PC-3 (cell line): ENCODE results near the gene CNIH1. TPM values are rescaled to one million over a fixed set of nuclear protein-coding genes. Genes with fewer than 3 reads are reported as not detected.

Source experiments
- ATAC-seq: fragments of 200-7000 bp; cut with Tn5 transposase; 2 replicates; pipeline ENCODE4 v1.9.1; 2020; ENCODE audit warnings: mild to moderate bottlenecking, moderate library complexity
- BruUV-seq: library from RNA; stranded (reverse); fragments of 400-500 nt; replicated peaks from 2 replicates; lab custom pipeline; 2021; lab: Mats Ljungman, UMichigan
- CTCF ChIA-PET: fragments of 300-600 bp; sonication (Branson Sonifier 250); formaldehyde crosslinking; loops from one replicate; lab custom pipeline; 2022; ENCODE audit warnings: antibody characterized with exemption; lab: Charles Lee
- POLR2A ChIA-PET: fragments of 300-600 bp; sonication (Branson Sonifier 250); formaldehyde crosslinking; loops from one replicate; lab custom pipeline; 2022; ENCODE audit warnings: antibody characterized with exemption; ENCODE audit not compliant: unreplicated experiment; lab: Charles Lee
- DNase-seq: peaks from one replicate; pipeline ENCODE4 v3.0.0-alpha.2; 2015
- H2AFZ ChIP-seq: fragments of 300-600 bp; sonication (generic); 2 replicates; pipeline ENCODE4 v1.6.0; 2016; ENCODE audit warnings: antibody characterized with exemption, low read length
- H3F3A ChIP-seq: fragments of 300-600 bp; sonication (generic); one replicate; pipeline ENCODE4 v1.6.0; 2017; ENCODE audit warnings: antibody characterized with exemption, low read length, control low read depth, mild to moderate bottlenecking; ENCODE audit not compliant: unreplicated experiment
- H3K27ac ChIP-seq: fragments of 300-600 bp; sonication (generic); 2 replicates; pipeline ENCODE4 v1.5.1; 2016; ENCODE audit warnings: mild to moderate bottlenecking, low read length
- H3K27me3 ChIP-seq: fragments of 300-600 bp; sonication (generic); 2 replicates; pipeline ENCODE4 v1.6.1; 2016; ENCODE audit warnings: low read length, mixed read lengths
- H3K36me3 ChIP-seq: fragments of 300-600 bp; sonication (generic); 2 replicates; pipeline ENCODE4 v1.6.1; 2016; ENCODE audit warnings: low read depth, mixed run types, low read length, mixed read lengths
- H3K4me1 ChIP-seq: fragments of 300-600 bp; sonication (generic); 2 replicates; pipeline ENCODE4 v1.5.1; 2016; ENCODE audit warnings: low read length; ENCODE audit not compliant: insufficient read depth
- H3K4me2 ChIP-seq: fragments of 300-600 bp; sonication (generic); 2 replicates; pipeline ENCODE4 v1.6.0; 2016; ENCODE audit warnings: low read length
- H3K4me3 ChIP-seq: fragments of 300-600 bp; sonication (generic); 2 replicates; pipeline ENCODE4 v1.5.1; 2016; ENCODE audit warnings: mild to moderate bottlenecking, low read length, mixed read lengths
- H3K79me2 ChIP-seq: fragments of 300-600 bp; sonication (generic); 2 replicates; pipeline ENCODE4 v1.6.1; 2017; ENCODE audit warnings: low read length, mixed read lengths
- H3K9ac ChIP-seq: fragments of 300-600 bp; sonication (generic); 2 replicates; pipeline ENCODE4 v1.6.0; 2016; ENCODE audit warnings: mild to moderate bottlenecking, low read length
- H3K9me2 ChIP-seq: fragments of 300-600 bp; sonication (generic); replicated peaks from 2 replicates; pipeline ENCODE4 v1.6.1; 2016; ENCODE audit warnings: mixed run types, low read length, mixed read lengths
- H3K9me3 ChIP-seq: fragments of 300-600 bp; sonication (generic); 2 replicates; pipeline ENCODE4 v1.6.1; 2016; ENCODE audit warnings: low read length, mixed read lengths
- H4K20me1 ChIP-seq: fragments of 300-600 bp; sonication (generic); 2 replicates; pipeline ENCODE4 v1.6.1; 2016; ENCODE audit warnings: low read length, mixed read lengths
- CTCF ChIP-seq: fragments of 300-600 bp; sonication (generic); conservative IDR thresholded peaks from 2 replicates; pipeline ENCODE4 v1.5.1; 2017; ENCODE audit warnings: antibody characterized with exemption, low read depth, mild to moderate bottlenecking, low read length
- EZH2 ChIP-seq: fragments of 300-600 bp; sonication (generic); IDR thresholded peaks from one replicate; pipeline ENCODE4 v1.6.1; 2017; ENCODE audit warnings: antibody characterized with exemption, mild to moderate bottlenecking, low read length; ENCODE audit not compliant: unreplicated experiment
- EZH2phosphoT487 ChIP-seq: fragments of 300-600 bp; sonication (generic); IDR thresholded peaks from 2 replicates; pipeline ENCODE4 v1.6.1; 2018; ENCODE audit warnings: mild to moderate bottlenecking, antibody characterized with exemption, low read length, borderline replicate concordance
- intact Hi-C: fragments of 100-400 bp; cut with micrococcal nuclease; formaldehyde crosslinking; loops from 2 replicates; pipeline ENCODE4 v1.9.0; 2023
- total RNA-seq: library from RNA; depleted of rRNA; stranded (reverse); fragments of >200 nt; gene quantifications from 2 replicates; pipeline ENCODE4 v1.2.3, GENCODE V29; 2014

The CNIH1 gene
- total RNA-seq, 1 experiment from 2014 or later, result 194 TPM

- no peaks in the 10 kb centered on the region for H3K9me3 ChIP-seq
- no peak overlapping the region for H3K4me3 ChIP-seq
- DNase-seq (no peak), ATAC-seq (no peak)
- H3K27me3 ChIP-seq, result no peaks in the 10 kb centered on the region
- POLR2A ChIA-PET, result no interaction called here
- peaks cover 6% of the 10 kb centered on the region for H3K79me2 ChIP-seq
- no peak overlapping the region for H2AFZ ChIP-seq
- H3K27ac ChIP-seq, result no peak overlapping the region
- H3K4me1 ChIP-seq, result peaks cover 15% of the 10 kb centered on the region
- H3K9me2 ChIP-seq, result no peaks in the 10 kb centered on the region
- H3K4me2 ChIP-seq, result no peak overlapping the region
- CTCF ChIA-PET, result no interaction called here
- TF ChIP-seq CTCF (no peak), EZH2 (no peak), EZH2phosphoT487 (no peak)
- H3K9ac ChIP-seq, result no peak overlapping the region
- BruUV-seq, result no TSS peak
- peaks cover 26% of the 10 kb centered on the region for H3K36me3 ChIP-seq
- peaks cover 10% of the 10 kb centered on the region for H3F3A ChIP-seq
- intact Hi-C loops, result no loop called here
- H4K20me1 ChIP-seq, result no peaks in the 10 kb centered on the region
Measured at GRCh38 chr14:54475911-54476310, 34.7 kb upstream of the CNIH1 start.

GRCh38 chr14:54475187-54475899 is 34.2 kb upstream of the CNIH1 start:
- no peak overlapping the region for H3K27ac ChIP-seq
- H2AFZ ChIP-seq, result no peak overlapping the region
- ATAC-seq (no peak), DNase-seq (no peak)
- intact Hi-C loops, result no loop called here
- no peaks in the 10 kb centered on the region for H3K9me2 ChIP-seq
- TF ChIP-seq EZH2 (no peak), CTCF (no peak), EZH2phosphoT487 (no peak)
- H3K27me3 ChIP-seq, result no peaks in the 10 kb centered on the region
- ChIA-PET POLR2A (no interaction called here), CTCF (no interaction called here)
- no peak overlapping the region for H3K9ac ChIP-seq
- peaks cover 5% of the 10 kb centered on the region for H3F3A ChIP-seq
- no peaks in the 10 kb centered on the region for H4K20me1 ChIP-seq
- peaks cover 26% of the 10 kb centered on the region for H3K36me3 ChIP-seq
- no peak overlapping the region for H3K4me2 ChIP-seq
- no peak overlapping the region for H3K4me3 ChIP-seq
- no peaks in the 10 kb centered on the region for H3K9me3 ChIP-seq
- peaks cover 6% of the 10 kb centered on the region for H3K79me2 ChIP-seq
- BruUV-seq, result no TSS peak
- H3K4me1 ChIP-seq, result peaks cover 9% of the 10 kb centered on the region

- Histone ChIP-seq H3K79me2 (no peaks in the 10 kb centered on the region), H4K20me1 (no peaks in the 10 kb centered on the region), H3K9ac (no peak overlapping the region), H3K4me1 (no peaks in the 10 kb centered on the region), H3K9me2 (no peaks in the 10 kb centered on the region), H3F3A (no peaks in the 10 kb centered on the region), H3K4me3 (no peak overlapping the region), H2AFZ (no peak overlapping the region), H3K27ac (no peak overlapping the region), H3K27me3 (no peaks in the 10 kb centered on the region), H3K9me3 (no peaks in the 10 kb centered on the region), H3K4me2 (no peak overlapping the region), H3K36me3 (peaks cover 20% of the 10 kb centered on the region)
- intact Hi-C loops, result no loop called here
- TF ChIP-seq CTCF (no peak), EZH2phosphoT487 (no peak), EZH2 (no peak)
- ATAC-seq (no peak), DNase-seq (no peak)
- ChIA-PET POLR2A (no interaction called here), CTCF (no interaction called here)
- BruUV-seq, result no TSS peak
Measured at GRCh38 chr14:54474232-54474793, 33.1 kb upstream of the CNIH1 start.
